NOMO-1 treated with dmso at 0.1 percent for 144 hours (cell line): ENCODE measurements around the gene LRRC32.

ENCODE experiments used
- DNase-seq: peaks from one replicate; lab custom pipeline; 2025; ENCODE audit not compliant: unreplicated experiment; lab: John Stamatoyannopoulos, UW

LRRC32 gene, protein sequence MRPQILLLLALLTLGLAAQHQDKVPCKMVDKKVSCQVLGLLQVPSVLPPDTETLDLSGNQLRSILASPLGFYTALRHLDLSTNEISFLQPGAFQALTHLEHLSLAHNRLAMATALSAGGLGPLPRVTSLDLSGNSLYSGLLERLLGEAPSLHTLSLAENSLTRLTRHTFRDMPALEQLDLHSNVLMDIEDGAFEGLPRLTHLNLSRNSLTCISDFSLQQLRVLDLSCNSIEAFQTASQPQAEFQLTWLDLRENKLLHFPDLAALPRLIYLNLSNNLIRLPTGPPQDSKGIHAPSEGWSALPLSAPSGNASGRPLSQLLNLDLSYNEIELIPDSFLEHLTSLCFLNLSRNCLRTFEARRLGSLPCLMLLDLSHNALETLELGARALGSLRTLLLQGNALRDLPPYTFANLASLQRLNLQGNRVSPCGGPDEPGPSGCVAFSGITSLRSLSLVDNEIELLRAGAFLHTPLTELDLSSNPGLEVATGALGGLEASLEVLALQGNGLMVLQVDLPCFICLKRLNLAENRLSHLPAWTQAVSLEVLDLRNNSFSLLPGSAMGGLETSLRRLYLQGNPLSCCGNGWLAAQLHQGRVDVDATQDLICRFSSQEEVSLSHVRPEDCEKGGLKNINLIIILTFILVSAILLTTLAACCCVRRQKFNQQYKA

DNA sequence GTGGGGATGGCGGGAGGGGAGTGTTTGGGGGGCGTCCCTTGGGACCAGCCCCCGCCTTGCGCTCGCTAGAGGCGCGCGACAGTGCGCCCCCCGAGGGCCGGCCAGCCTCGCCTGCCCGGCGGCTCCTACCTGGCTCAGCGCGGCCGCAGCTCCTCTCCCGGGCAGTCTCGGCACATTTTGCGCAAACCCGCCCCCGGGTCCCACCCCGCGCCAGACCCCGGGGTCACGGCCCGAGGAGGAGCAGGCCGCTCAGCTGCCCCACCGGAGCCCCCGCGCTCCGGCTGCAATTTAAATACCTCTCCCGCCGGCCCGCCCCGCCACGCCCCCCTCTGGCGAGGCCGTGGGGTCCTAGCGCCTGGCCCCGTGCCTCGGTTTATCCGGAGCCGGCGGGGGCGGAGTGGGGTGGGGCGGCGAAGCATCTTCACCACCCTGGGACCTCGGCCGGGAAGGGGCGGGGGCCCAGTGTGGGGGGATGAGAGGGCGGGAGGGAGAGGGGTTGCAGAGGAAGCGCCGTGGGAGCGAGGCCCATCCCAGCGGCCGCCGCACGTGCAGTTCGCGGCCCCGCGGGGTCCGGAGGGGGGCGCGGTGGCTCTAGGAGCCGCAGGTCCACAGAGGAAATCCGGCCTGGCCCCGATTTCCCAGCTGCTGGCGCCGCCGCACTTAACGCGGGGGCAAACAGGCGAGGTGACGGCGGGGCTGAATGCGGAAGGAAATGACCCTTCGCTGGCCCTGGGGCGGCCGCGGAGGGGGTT lies at the start of gene LRRC32:
LRRC32 (minus strand) TSS at position 263 of the 752 bp plus-strand sequence. CDS start 4,793 bp downstream, outside the sequence.
- DNase-seq = no peak

DNA sequence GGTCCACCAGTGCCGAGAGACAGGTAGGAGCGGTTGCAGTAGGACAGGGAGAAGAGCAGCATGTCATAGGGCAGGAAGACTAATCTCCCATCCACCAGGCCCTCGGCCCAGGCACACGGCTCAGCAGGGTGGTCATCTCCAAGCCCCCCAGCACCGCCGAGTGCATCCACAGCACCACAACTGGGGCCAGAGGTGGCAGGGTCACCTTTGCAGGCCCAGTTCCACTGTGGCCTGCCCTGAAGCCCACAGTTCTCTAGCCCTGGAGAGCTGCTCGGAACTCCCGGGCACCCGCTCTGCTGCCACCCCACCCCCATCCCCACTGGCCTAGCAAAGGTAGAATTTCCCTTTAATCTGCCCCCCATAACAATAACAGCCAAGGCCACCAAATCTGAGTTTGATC lies 49.1 kb upstream of the LRRC32 start:
- no peak for DNase-seq

DNA sequence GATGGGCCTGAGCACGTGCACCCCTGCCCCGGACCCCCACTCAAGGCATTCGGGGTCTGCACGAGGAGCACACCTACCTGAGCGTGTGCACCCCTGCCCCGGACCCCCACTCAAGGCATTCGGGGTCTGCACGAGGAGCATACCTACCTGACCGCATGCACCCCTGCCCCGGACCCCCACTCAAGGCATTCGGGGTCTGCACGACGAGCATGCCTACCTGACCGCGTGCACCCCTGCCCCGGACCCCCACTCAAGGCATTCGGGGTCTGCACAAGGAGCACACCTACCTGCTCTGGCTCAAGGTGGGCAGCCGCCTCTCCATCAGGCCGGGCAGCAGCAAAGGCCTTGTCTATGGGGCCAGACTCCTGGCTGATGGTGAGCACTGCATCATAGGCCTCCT lies 48.7 kb upstream of the LRRC32 start:
- DNase-seq = no peak

DNA sequence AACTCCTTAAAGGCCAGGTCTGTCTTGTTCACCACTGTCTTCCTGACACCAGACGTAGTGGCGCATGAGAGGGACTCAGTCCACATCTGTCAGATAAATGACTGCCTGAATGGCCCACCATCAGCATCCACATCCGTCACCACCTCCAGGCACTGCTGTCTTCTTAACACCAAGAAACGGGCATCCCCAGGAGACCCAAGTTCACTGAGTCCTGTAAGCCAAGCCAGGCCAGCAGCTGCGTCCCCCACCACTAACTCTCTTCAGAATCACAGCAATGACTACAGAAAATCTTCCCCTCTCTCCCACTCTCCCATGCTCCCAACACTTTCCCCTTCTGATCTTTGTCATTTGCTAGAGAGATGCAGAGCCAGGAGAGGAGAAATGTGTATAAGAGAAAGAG lies 47.3 kb upstream of the LRRC32 start:
- DNase-seq = no peak

DNA sequence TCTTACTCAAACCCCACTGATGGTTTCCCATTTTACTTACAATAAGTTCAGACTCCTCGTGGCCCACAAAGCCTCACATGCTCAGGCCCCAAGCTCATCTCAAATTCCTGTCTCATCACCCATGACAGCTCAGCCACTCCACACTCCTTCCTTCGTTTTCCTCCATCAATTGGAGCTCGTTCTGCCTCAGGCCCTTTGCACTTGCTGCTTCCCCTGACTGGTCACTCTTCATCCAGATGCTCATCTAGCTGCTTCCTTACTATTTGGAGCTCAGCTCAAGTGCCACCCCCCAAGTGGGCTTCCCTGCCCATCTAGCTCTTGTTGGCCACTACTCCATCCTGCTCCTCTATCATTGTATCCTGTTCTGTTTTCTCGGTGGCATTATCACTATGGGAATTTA lies 46.8 kb upstream of the LRRC32 start:
- DNase-seq = no peak

DNA sequence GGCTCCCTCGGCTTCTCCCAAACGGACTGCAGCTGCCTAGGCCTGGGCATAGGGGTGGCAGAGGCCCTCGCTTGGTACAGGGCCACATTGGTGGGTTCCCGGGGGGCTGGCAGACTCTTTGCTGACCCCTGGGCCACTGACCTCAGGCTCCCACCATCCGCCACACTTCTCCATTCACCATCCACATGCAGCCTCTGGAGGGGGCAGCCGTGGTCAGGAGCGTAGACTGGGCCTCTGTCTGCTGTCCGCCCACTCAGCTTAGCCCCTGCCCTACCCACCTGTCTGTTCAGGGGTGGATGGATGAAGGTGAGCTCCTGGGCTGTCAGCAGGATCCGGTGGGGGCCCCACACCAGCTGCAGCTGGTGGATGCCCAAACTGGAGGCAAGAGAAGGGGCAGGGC lies 45.7 kb upstream of the LRRC32 start:
- no peak for DNase-seq

DNA sequence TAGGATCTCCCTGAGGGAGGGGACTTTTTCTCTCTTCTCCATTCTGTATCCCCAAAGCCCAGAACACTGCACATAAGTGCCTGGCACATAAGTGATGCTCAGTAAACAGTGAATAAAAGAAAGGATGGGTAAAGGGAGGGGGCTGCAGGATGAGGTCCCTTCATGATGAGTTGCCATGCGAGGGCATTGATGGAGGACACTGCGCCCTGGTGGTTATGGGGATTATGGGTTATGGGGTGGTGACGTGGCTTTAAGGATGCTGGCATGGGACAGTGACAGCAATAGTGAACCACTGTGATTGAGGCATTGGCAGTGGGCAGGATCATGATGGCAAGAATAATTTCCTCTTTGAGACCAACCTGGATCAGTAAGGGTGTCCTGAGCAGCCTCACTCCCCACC lies 43.9 kb upstream of the LRRC32 start:
- no peak for DNase-seq

DNA sequence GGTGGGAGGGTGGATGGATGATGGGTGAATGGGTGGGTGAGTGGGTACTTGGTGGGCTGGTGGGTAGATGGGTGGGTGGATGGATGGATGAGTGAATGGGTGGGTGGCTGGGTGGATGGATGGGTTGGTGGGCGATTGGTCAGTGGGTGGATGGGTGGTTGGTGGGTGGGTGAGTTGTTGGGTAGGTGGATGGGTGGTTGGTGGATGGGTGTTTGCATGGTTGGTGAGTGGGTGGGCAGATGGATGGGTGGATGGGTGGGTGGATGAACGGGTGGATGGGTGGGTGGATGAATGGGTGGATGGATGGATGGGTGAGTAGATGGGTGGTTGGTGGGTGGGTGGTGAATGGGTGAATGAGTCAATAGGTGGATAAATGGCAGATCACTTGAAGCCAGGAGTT lies 43.0 kb upstream of the LRRC32 start:
- no peak for DNase-seq

DNA sequence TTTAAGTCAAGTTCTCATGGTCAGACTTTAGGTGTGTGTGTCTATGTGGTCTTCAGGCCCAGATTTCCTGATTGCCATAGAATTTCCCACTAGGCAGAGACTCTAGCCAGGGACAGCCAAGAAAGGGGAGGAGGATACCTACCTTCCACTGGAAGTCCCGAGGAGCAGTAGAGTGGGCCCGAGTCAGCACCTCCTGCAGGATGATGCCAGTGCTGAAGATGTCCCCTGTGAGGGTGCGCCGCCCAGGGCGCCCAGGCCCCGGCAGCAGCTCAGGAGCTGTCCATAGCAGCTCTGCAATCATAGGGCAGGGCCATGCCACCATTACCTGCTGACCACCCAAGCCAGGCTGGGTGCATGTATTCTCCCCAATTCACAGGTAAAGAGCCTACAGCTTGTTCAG lies 41.6 kb upstream of the LRRC32 start:
- no peak for DNase-seq

DNA sequence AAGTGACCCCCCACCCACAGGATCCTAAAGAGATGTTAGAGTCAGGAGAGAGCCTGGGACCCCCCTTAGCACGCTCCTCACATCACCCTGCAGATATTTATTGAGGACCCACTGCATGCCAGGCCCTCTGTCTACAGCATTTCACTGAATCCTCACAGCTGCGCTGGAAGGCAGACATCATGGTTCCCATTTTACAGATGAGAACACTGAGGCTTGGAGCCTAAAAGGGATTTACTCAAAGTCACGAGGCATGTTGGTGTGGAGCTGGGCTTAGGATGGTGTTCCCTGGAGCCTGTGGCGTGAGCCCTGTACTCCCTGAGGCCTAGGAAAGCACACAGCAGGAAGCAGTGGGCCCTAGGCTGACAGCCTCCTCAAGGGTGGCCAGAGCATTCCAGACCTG lies 39.2 kb upstream of the LRRC32 start:
- DNase-seq = no peak

DNA sequence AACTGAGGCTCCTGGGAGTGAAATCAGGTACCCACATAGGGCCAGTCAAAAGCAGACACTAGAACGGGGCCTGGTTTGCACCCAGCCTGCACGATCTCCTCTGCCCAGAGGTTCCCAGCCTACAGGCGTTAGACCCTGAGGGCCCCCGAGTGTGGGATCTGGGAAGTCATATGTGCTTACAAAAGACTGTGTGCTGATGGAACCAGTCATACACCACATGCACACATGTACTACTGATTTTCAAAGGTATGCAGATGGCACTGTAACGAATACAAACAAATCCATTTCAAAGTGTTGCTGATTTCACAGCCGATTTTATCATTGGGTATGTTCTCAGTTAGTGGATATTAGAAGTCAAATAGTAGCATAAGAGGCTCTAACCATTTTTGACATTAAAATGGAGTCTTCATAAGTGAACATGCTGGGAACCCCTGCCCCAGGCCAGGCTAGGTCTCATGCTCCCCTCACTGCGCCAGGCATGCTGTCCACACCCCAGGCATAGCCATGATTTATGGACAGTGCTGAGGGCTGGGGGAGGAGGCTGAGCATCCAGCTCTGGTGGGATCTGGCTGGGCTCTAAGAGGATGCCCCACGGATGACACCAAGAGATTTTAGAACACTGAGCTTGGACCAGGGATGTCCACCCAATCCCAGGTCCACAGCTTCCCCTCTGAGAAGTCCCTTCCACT lies 38.6 kb upstream of the LRRC32 start:
- no peak for DNase-seq

DNA sequence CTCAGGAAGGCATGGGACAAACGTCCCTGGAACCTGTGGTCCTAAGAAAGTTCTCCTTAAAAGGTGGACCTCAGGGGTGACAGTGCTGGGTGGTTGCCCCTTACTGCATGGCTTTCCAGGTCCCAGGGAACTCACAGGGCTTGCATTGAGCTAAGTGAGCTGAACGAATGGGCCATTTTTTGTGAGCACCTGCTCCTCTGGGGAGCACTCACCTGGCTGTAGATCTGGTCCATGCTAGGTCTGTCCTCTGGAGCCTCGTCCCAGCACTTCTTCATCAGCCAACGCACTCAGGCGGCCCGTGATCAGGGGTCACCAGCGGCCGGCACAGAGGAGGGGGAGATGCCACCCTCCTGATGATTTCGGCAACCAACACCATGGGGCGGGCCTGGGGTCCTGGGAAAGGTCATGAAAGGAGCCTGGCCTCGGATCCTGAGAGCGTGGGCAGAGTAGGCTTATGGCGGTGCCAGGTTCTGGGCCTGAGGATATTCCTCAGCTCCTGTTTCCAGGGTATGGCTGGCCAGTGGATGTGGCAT lies 36.8 kb upstream of the LRRC32 start:
- DNase-seq = no peak

DNA sequence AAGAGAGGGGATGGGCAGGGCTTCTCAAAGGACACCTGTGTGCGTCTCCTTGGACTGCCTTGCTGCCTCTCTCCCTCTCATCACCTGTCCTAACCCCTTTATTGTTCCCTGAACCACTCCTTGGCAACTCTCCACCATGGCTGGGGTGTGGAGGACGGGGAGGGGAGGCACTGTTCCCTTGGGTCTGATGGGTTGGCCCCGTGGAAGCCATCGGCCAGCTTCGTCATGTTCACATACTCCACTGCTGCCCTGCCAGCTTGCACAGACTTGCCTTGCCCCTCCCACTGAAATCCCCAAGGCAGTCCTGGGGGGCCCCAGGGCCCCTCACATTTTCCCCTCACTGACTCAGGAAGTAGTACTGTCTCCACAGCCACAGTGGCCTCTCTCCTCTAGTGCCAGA lies 36.1 kb upstream of the LRRC32 start:
- DNase-seq = no peak

DNA sequence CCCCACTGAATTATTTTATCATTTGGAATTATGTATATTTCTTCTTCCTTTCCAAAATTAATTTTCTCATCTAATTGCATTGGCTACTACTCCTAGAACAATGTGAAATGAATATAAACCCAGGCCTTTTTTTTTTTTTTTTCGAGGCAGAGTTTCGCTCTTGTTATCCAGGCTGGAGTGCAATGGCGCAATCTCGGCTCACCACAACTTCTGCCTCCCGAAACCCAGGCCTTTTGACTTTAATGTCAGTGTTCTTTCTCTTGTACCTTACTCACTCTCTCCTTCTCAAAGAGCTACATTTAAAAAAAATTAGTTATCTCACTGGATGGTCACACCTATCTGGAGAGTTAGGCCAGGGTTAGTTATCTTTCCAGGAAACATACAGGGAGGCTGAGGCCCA lies 35.3 kb upstream of the LRRC32 start:
- no peak for DNase-seq

DNA sequence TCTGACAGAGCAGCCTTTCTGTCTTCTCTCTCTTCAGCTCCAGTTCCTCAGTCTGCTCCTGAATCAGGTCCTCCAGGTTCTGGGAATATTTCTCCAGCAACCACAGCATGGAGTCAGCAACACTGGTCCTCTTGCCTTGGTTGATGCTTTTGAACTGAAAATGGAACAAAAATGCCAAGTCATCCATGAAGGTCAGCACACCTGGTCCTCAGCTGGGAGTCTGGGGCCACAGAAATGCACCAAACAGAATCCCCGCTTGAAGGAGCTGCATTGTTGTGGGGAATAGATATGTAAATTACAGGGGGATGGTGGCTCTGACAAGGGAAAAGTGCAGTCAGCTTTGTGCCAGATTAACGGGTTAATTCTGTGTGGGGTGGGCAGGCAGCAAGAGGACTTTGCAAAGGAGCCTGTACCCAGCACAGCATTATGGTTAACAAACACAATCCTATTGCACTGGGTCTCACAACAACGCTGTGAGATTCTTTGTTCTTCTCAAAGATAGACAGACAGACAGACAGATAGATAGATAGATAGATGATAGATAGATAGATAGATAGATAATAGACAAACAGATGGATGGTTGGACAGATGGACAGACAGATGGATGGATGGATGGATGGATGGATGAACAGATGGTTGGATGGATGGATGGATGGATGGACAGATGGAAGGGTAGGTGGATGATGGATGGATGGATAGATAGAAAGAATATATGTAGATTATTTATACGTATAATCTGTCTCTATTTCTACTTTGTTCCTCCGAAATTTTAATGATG lies 33.8 kb upstream of the LRRC32 start:
- DNase-seq = no peak

DNA sequence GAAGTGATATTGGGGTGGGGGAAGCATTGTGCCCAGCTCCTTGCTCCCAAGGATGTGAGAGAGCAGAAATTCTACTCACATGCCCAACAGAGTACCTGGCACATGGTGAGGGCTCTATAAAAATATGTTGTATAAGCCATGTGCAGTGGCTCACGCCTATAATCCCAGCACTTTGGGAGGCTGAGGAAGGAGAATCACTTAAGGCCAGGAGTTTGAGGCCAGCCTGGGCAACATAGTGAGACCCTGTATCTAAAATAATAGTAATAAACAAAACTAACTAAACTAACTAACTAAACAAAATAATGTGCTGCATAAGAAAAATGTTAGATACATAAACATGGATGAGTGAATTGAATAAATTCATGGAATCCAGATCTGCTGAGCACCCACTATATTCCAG lies 33.2 kb upstream of the LRRC32 start:
- DNase-seq = no peak

DNA sequence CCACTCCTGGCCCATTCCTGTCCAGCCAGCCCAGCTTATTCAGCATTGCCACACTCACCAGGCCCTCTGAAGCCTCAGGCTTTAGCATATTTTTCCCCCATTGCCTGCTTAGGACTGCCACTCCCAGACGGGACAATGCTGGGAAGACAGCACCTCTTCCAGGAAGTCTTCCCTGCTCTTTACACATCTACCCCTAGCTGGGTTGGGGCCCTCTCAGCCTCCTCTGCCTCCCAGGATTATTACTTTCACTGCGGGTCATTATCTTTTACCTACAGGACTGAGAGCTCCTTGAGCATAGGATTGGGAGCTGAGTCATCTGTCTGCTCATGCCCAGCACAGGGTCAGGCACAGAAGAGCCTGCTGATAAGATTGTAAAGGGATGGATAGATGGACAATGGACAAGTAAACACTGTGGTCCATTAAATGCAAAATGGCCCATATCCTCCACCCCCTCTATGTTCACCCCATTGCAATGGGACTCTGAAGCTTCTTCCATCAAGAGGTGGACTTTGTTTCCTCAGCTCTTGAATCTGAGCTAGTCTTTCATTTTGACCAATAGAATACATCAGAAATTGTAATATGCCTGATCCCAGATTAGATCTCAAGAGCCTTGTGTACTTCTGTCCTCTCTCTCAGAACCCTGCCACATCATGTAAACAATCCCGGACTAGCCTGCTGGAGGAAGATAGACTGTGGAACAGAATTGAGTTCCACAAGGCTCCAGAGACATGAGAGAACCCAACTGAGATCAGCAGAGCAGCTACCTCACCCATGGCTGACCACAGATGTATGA lies 32.0 kb upstream of the LRRC32 start:
- no peak for DNase-seq

DNA sequence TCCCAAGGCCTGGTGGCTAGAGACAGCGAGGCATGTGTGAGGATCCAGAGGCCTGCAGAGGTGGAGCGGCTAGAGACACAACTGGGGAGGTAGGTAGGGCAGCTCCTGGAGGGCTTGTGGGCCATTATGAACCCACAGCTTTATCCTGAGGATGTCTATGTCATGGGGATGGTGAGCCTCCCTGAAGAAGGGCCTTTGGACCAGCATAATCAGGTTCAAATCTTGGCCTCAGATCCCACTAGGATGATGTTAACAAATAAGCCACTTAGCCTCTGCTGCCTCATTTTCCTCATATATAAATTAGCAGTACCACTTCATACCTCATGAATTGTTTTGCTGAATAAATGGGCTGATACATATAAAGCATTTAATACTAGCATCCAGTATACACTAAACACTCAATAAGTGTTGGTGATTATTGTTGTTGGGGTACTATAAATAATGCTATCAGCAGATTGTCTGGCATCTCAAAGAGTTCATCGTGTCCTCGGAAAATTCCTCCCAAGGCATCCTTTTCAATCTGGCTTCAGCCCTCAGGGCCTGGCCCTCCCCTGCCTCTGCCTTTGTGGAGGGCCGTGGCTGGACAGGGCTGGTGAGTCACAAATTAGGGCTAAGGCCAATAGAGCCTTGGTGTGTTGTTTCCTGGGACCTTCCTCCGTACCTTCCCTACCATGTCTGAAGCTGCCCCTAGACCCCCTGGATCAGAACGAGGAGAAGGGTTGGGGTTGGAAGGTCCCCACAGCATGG lies 30.9 kb upstream of the LRRC32 start:
- DNase-seq = no peak
